IPS-15b (cell line): Measurements from ENCODE around the gene CNNM4.

Experiments
- H3K27me3 ChIP-seq: one replicate; pipeline ENCODE4 v1.6.1; 2013; ENCODE audit warnings: low read length; ENCODE audit not compliant: control insufficient read depth, insufficient read depth
- H3K36me3 ChIP-seq: one replicate; pipeline ENCODE4 v1.6.1; 2013; ENCODE audit warnings: low read length; ENCODE audit not compliant: control insufficient read depth, insufficient read depth
- H3K4me1 ChIP-seq: one replicate; pipeline ENCODE4 v1.6.1; 2013; ENCODE audit warnings: mild to moderate bottlenecking, low read length; ENCODE audit not compliant: control insufficient read depth, insufficient read depth
- H3K4me3 ChIP-seq: one replicate; pipeline ENCODE4 v1.5.1; 2013; ENCODE audit warnings: low read depth, low read length
- H3K9ac ChIP-seq: one replicate; pipeline ENCODE4 v1.6.1; 2013; ENCODE audit warnings: low read depth, mild to moderate bottlenecking, low read length
- H3K9me3 ChIP-seq: one replicate; pipeline ENCODE4 v1.6.1; 2013; ENCODE audit warnings: mild to moderate bottlenecking, low read length; ENCODE audit not compliant: control insufficient read depth, insufficient read depth

Gene CNNM4

GRCh38 chr2:96832754-96833507 is 72.2 kb downstream of the CNNM4 start:
- Histone ChIP-seq H3K9ac (no peak overlapping the region), H3K27me3 (no peaks in the 10 kb centered on the region), H3K4me3 (peak overlapping the region; percentile 6), H3K9me3 (no peaks in the 10 kb centered on the region), H3K36me3 (peaks cover 21% of the 10 kb centered on the region), H3K4me1 (peaks cover 7% of the 10 kb centered on the region)

DNA sequence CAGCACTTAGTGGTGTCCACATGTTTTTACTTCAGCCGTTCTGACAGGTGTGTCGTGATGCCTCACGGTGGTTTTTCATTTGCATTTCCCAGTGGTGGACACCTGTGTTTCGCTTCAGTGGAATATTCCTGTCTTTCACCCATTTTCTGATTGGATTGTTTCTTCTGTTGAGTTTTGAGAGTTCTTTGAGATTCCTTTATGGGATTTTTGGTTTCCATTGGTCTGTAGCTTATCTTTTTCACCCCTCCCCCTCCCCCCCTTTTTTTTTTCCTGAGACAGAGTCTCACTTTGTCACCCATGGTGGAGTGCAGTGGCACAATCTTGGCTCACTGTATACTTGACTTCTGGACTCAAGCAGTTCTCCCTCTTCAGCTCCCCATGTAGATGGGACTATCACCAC is 75.1 kb downstream of the CNNM4 start:
- Histone ChIP-seq H3K9me3 (no peaks in the 10 kb centered on the region), H3K4me3 (no peak overlapping the region), H3K4me1 (peaks cover 7% of the 10 kb centered on the region), H3K36me3 (peaks cover 14% of the 10 kb centered on the region), H3K27me3 (no peaks in the 10 kb centered on the region), H3K9ac (no peak overlapping the region)

GRCh38 chr2:96837575-96837974 is 76.9 kb downstream of the CNNM4 start:
- H3K9me3 ChIP-seq, result no peaks in the 10 kb centered on the region
- peaks cover 14% of the 10 kb centered on the region for H3K36me3 ChIP-seq
- H3K27me3 ChIP-seq, result no peaks in the 10 kb centered on the region
- no peak overlapping the region for H3K4me3 ChIP-seq
- no peak overlapping the region for H3K9ac ChIP-seq
- H3K4me1 ChIP-seq, result peaks cover 4% of the 10 kb centered on the region

DNA sequence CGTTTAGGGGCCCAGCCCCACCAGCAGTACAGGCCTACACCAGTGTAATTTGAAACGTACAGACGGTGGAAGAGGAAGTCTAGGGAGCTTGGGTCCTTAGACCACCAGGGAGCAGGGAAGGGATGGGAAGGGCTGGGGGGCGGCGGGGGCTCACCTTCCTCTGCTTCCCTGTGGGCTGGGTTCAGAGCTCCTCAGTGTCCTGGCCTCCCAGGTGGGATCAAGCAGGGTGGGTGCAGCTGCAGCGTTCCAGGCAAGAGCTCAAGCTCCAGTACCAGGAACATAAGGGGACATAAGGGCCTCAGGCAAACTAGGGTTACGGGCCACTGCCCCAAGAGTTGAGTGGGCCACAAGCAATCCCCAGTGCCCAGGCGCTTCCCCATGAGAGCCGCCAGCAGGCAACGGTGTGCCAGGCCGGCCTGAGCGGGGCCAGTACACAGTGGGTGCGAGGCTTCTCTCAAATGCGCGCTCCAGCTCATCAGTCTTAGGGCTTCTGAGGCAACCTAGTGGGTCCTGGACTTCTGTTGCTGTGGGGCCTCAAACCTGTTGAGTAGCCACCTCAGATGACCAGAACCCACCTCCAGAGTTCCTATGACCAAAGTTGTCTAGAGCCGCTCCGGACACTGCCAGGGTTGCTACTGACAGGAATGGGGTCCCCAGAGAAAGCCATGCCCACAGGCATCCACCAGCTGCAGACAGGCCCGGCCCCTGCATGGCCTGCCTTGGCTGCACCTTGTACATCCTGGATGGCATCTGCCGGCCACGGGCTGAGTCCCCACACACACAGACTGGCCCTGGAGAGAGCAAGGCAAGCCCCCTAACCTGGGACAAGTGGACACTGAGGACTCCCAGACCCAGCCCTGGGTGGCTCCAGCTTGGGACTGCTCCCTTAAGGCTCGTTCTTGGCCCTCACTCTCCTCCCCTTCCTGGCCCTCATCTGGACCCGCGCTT is 77.9 kb downstream of the CNNM4 start:
- H3K9ac ChIP-seq, result no peak overlapping the region
- H3K4me3 ChIP-seq, result no peak overlapping the region
- H3K9me3 ChIP-seq, result no peaks in the 10 kb centered on the region
- no peaks in the 10 kb centered on the region for H3K27me3 ChIP-seq
- H3K4me1 ChIP-seq, result no peaks in the 10 kb centered on the region
- H3K36me3 ChIP-seq, result peaks cover 14% of the 10 kb centered on the region

- H3K27me3 ChIP-seq, result no peaks in the 10 kb centered on the region
- no peaks in the 10 kb centered on the region for H3K4me1 ChIP-seq
- H3K9me3 ChIP-seq, result no peaks in the 10 kb centered on the region
- no peak overlapping the region for H3K9ac ChIP-seq
- H3K36me3 ChIP-seq, result peaks cover 14% of the 10 kb centered on the region
- H3K4me3 ChIP-seq, result no peak overlapping the region
These were observed 78.7 kb downstream of the CNNM4 start for GRCh38 chr2:96839293-96839874.

GRCh38 chr2:96839875-96840850 is 79.5 kb downstream of the CNNM4 start:
- Histone ChIP-seq H3K36me3 (peaks cover 14% of the 10 kb centered on the region), H3K4me3 (no peak overlapping the region), H3K4me1 (no peaks in the 10 kb centered on the region), H3K27me3 (no peaks in the 10 kb centered on the region), H3K9me3 (no peaks in the 10 kb centered on the region), H3K9ac (no peak overlapping the region)

GRCh38 chr2:96841701-96842495 is 81.2 kb downstream of the CNNM4 start:
- Histone ChIP-seq H3K4me1 (no peaks in the 10 kb centered on the region), H3K4me3 (no peak overlapping the region), H3K9me3 (no peaks in the 10 kb centered on the region), H3K36me3 (peaks cover 14% of the 10 kb centered on the region), H3K27me3 (no peaks in the 10 kb centered on the region), H3K9ac (no peak overlapping the region)

DNA sequence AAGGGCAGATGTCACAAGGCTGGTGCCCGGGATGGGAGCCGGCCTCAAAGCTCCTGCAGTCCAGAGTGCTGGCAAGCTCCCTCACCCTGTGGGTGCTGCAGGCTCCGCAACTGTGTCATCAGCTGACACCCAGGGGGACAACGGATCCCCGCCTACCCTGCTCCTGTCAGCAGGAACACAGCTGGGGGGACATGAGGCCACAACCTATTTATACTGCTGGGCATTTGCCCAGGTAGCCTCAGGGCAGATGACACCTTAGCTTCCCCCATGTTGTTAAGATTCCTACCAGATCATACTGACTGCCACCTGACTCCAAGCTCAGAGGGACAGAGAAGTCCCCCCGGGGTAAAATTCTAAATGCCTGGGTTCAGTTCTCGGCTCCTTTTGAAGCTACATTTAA is 81.9 kb downstream of the CNNM4 start:
- Histone ChIP-seq H3K4me1 (no peaks in the 10 kb centered on the region), H3K27me3 (no peaks in the 10 kb centered on the region), H3K4me3 (no peak overlapping the region), H3K36me3 (peaks cover 14% of the 10 kb centered on the region), H3K9me3 (no peaks in the 10 kb centered on the region), H3K9ac (no peak overlapping the region)

GRCh38 chr2:96843538-96844268 is 83.0 kb downstream of the CNNM4 start, which contains the start of gene ANKRD23:
ANKRD23 (minus strand) TSS chr2:96844021; CDS start chr2:96843992, 29 bp downstream.
- H3K4me1 ChIP-seq, result no peaks in the 10 kb centered on the region
- H3K36me3 ChIP-seq, result peaks cover 14% of the 10 kb centered on the region

DNA sequence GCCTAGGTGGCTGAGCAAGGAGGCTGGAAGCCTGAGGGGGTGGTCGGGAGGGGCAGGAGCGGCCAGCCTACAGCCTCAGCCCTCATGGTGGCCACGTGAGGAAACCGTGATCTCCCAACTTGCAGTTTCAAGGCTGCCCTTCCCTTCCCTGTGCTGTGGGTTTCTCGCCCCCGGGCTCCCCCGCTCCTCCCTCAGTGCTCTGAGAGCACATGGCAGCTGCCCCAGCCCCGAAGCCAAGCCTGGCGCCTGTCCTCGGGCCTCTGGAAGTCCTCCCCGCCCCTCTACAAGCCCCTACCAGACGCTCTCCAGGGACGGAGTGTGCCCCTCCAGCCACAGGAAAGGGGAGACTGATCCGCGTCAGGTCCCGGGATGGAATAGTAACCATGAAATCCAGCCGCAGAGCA is 83.7 kb downstream of the CNNM4 start:
- Histone ChIP-seq H3K27me3 (no peaks in the 10 kb centered on the region), H3K9ac (no peak overlapping the region), H3K9me3 (no peaks in the 10 kb centered on the region), H3K36me3 (peaks cover 14% of the 10 kb centered on the region), H3K4me1 (no peaks in the 10 kb centered on the region), H3K4me3 (no peak overlapping the region)

More at GRCh38 chr2:96843538-96844268, 83.0 kb downstream of the CNNM4 start, which contains the start of gene ANKRD23:
- Histone ChIP-seq H3K9ac (no peak within 1 kb of the TSS), H3K9me3 (no peaks in the 10 kb centered on the region), H3K4me3 (no peak within 1 kb of the TSS), H3K27me3 (no peaks in the 10 kb centered on the region)
